ENCODE results near the gene IP6K1.
"Not testable (repeated sequence)": the region's sequence is repeated elsewhere in the genome, so short reads cannot be mapped to it uniquely, and the experiment has no call there.

The IP6K1 gene

DNA sequence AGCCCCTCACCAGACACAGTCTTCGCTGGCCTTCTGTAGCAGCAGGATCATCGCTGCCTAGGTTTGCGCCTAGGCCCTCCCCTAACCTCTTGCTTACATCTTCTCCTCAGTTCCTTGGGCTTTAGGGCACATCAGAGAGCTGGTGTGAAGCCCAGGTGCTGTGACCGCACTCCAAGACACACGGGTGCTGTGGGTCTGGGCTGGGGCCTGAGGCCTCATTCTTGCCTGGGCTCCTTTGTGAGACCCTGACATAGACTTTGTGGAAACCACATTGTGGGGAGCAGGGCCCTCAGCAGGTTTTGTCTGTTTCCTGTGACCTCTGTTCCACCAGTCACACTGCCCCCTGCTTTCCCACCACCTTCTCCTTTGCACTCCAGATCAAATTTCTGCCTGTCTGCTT, 74.9 kb downstream of the IP6K1 start:
- DNase-seq (ENCODE audit: low read depth), result no peak

DNA sequence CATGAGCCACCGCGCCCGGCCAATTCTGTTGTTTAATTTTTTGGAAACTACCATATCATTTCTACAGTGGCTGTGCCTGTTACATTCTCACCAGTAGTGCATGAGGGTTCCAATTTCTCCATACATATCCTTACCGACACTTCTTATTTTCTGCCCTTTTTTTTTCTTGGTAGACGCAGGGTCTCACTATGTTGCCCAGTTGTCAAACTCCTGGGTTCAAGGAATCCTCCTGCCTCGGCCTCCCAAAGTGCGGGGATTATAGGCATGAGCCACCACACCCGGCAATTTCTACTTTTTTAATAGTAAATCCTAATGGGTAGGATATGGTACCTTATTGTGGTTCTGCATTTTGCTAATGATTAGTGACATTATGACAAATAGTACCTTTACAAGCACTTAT, 76.5 kb downstream of the IP6K1 start:
- DNase-seq (ENCODE audit: low read depth), result no peak

DNA sequence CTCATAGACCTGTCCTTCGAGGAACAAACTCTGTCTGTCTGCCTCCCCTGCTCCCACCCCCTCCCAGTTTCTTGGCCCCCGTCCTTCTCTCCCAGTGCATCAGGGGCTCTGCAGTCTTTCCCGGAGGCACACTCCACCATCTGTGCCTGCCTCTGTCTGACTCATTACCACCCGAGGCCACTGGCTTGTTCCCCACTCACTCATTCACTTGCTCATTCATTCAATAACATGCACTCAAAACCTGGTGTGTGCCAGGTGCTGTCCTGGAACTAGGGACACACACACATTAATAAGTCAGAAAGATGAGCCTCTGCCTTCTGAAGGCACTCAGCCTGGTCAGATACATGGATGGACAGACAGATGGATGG, 79.2 kb downstream of the IP6K1 start:
- no peak for DNase-seq (ENCODE audit: low read depth)

DNA sequence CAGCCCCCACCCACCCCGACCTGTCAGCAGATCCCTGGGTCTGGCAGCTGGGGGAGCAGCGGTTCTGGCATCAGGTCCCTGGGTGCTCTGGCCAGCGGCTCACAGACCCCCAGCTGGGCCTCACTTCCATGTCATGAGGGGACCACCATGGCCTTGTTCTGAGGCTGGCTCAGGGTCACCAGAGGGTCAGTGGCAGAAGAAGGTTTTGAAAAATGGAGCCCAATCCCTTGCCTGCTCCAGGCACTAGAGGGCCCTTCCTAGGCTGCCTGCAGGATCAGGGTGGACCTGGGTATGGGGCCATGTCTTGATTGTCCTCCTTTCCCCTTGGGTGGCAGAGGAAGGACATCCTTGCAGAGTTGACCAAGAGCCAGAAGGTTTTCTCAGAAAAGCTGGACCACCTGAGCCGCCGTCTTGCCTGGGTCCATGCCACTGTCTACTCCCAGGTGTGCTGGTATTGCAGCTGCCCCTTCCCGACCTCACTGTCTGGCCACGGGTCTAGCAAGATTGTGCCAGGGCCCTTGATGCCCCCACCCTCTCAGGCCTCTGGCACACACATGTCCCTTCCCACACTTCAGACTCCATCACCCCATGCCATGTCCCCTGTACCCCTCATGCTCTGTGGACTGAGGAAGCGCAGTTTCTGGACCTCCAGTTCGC, 79.8 kb downstream of the IP6K1 start:
- DNase-seq (ENCODE audit: low read depth), result no peak

DNA sequence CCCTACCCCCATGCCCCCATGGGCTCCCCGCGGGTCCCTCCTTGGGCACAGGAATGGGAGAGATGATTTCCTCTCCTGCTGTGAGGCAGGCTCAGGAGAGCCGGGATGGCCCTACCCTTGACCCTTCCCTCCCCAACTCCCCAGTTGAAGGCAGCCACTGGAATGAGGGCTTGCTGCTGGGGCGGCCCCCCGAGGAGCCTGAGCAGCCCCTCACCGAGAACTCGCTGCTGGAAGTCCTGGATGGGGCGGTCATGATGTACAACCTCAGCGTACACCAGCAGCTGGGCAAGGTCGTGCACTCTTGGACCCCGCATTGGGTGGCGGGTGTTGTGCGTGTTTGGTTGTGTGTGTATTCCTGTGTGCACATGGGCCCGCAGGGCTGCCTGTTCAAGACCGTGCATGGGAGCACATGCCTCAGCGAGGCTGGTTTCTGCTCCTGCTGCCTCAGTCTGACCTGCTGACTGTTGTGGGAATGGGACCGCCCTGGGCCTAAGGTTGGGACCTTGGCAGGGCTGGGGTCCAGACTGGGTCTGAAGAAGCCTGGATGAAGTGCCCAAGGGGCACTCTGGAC, 80.9 kb downstream of the IP6K1 start:
- no peak for DNase-seq (ENCODE audit: low read depth)

DNA sequence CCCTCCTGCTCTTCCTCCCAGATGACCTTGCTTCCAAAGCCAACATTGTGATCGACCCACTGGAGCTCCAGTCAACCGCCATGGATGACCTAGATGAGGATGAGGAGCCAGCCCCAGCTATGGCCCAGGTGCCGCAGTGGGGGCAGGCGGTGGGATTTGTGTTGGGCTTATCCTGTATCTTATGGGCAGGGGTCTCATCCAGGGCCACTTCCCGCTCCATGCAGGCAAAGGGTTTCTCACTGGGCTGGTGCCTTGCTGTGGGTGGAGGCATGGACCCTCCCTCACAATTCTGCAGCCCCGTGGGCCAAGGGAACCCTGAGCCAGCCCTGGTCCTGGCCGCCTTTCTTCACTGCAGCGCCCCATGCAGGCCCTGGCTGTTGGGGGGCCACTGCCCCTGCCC, 81.7 kb downstream of the IP6K1 start:
- DNase-seq (ENCODE audit: low read depth), result no peak

DNA sequence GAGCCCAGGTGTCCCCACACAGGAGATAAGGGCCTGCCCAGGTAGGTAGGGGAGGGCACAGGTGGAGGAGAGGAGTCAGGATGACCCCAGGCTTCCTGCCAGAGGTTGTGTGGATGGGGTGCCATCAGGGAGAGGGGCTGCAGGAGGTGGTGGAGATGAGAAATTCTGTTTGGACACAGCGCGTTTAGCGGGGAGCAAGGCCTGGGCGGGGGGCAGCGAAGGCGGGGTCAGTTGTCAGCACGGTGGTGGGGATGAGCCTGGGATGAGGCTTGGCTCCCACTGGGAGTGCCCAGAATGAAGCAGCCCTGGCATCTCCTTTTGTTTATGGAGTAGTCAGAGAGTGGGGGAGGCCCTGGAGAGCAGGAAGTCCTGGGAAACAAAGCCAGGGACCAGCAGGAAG, 82.4 kb downstream of the IP6K1 start:
- no peak for DNase-seq (ENCODE audit: low read depth)

DNA sequence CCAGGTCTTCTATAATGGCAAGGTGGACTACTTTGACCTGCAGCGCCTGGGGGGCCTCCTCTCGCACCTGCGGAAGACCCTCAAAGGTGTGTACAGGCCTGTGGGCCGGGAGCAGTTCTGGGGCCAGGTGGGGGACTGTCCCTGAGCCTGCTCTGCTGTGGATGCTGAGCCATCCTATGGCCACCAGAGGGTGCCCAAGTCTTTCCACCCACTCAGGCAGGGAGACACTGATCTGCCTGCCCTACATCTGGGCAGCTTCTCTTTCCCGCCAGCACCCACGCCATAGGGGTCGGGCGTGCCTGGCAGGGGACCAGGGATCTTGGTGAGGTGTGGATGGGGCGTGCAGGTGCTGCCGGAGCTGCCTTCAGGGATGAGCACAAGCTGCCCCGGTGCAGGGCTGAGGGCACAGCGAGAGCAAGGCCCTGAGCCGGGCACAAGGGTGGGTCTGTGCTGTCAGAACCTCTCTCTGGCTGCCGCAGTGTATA, 82.9 kb downstream of the IP6K1 start:
- no peak for DNase-seq (ENCODE audit: low read depth)

DNA sequence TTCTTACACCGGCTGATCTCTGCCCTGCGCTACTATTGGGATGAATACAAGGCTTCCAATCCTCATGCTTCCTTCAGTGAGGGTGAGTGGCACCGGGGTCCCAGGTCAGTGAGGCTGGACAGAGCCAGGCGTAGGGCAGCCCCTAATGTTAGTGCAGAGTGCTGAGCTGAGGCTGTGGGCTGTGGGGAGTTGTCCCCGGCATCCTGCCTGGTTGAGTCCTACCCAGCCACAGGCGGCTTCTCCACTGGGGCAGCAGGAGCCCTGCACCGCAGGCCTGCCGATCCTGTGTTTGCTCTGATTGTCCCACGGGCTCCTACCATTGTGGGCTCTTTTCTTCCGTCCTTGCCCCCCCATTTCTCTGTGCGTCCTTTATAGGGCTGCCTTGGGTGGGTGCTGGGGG, 83.7 kb downstream of the IP6K1 start:
- DNase-seq (ENCODE audit: low read depth), result no peak

DNA sequence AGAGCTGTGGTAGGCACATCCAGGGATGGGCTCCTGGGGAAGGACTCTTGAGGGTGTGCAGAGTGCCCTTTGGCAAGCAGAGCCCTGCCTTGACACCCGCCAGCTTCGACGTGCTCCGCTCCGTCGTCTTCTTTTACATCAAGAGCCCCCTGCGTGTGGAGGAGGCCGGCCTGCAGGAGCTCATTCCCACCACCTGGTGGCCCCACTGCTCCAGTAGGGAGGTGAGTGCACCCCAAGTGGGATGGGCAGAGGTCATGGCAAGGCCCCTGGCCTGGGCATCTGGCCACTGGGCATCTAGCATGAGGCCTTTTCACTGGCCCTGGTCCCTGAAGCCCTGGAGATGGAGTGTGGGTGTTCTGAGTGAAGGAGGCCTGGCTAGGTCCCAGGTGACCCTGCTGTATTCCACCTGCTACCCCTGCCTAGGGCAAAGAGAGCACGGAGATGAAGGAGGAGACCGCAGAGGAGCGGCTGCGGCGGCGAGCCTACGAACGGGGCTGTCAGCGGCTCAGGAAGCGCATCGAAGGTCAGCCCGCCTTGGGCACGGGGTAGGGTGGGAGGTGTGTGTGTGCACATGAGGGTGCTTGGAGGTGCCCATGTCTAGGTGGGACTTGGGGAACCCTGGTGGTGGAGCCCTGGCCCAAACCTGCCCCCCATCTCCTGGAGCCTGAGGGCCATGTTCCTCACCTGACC, 84.8 kb downstream of the IP6K1 start:
- DNase-seq (ENCODE audit: low read depth), result no peak

DNA sequence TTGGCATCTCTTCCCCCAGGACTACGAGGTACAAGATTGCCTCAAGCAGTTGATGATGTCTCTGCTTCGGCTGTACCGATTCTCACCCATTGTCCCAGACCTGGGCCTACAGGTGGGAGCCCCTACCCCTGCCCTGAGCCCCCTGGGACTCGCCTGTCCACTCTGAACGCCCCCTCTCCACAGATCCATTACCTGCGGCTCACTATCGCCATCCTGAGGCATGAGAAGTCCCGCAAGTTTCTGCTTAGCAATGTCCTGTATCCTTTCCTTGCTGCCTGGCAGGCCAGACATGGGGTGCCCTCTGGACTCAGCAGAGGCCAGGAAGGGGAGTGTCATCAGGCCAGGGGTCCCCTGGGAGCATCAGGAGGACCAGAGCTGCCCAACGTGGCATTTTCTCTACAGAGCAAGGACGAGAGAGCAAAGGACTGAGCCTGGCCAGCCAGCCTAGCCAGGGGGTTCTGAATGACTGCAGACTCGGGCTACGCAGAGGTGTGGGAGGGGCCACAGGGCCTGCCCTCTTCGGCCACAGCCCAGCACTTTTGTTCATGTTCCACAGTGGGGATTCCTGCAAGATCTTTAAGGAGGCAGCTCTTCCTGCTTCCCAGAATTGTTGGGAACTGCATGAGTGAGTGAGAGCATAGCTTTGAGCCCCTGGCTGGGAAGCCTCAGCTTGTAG, 85.8 kb downstream of the IP6K1 start:
- no peak for DNase-seq (ENCODE audit: low read depth)

DNA sequence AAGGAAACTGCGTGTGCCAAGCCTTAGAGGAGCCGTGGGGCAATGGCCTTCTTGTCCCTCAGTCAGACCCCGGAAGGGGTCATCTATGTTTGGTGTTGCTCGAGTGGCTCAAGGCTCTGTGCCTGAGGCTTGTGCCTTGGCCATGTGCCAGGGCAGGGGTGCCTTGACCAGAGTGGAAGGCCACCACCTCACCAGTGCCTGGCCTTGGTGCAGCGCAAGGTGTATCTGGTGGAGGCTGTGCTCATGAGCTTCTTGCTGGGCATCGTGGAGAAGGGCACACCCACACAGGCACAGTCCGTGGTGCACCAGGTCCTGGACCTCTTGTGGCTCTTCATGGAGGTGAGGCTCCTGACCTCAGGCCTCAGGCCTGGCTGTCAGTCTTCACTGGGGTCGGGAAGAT, 86.3 kb downstream of the IP6K1 start:
- no peak for DNase-seq (ENCODE audit: low read depth)

DNA sequence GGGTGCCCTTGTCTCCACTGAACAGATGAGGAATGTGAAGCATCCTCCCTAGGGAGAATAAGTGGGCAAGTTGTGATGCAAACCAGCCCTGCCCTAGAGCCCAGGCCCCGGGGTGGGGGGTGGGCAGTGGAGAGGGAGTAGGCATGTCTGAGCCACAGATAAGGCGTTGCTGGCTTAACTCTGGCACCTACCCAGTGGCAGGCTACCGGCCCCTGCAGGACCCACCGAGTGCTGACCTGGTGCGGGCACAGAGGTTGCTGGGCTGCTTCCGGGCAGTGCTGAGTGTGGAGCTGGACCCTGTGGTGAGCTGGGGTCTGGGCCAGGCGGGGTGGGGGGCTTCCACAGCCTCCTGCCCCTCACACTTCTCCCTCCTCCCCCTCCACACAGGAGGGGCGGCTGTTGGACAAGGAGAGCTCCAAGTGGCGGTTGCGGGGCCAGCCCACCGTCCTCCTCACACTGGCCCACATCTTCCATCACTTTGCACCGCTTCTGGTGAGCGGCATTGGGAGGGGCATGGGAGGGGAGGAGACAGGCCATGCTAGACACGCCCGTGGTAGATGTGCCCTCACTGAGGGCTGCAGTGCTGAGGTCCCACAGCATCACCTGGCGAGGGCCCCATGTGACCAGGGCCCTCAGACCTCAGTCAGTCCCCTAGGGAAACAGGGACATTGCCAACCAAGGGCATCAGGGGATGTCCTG, 86.9 kb downstream of the IP6K1 start:
- no peak for DNase-seq (ENCODE audit: low read depth)

DNA sequence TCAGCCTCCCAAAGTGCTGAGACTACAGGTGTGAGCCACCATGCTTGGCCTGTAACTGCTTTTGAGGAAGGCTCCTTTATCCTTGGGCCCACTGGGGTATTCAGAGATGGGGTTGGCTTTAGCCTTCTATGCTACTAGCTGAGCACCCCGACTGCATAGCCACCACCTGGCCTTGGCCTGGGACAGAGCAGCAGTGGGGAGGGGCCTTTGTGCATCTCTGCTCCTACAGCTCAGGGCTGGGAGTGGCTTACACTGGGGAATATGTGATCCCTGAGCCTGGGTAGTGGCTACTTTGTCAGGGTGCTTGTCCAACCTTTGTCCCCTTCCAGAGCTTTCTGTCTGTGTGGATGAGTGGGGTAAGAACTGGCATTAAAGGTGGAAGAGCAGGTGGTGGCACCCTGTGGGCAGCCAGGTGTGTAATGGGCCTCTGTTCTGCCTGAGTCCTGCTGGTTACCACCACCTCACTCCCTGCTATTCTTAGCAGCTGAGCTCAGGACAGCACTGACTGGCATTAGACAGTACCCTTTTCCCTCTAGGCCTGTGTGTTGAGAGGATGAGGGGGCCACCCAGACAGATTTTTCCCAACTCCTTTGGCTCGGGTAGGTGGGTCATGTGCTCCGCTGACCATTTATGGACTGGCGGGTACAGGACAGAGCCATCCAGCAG, 90.9 kb downstream of the IP6K1 start:
- not testable (repeated sequence) for DNase-seq (ENCODE audit: low read depth)

DNA sequence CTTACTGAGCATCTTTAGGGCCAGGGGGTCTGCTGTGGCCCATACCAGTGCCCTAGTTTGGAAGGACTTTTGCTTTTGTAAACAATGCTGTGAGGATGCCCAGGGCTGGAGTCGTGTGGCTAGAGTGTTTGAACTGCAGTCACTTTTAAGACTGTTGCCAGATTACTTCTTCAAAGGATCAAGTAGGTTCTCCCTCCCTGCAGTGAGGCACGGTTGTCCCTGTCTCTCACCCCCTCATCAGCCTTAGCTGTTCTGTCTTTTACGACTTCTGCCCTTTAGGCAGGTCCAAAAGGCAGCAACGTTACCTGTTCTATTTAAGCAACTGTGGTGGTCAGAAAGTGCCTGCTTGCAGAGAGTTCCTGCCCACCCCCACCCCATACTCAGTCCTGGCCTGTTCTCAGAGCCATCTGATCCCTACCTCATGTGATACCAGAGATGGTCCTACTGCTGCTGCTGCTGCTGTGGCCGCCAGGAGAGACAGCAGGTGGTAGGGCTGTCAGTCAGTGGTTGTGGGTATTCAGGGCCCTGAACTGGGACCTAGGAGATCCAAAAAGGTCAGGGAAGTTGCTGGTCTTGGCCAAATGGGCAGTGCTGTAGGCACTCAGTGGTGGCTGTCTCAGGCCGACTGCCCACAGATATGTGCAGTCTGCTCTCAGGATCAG, 91.8 kb downstream of the IP6K1 start:
- DNase-seq (ENCODE audit: low read depth), result not testable (repeated sequence)

DNA sequence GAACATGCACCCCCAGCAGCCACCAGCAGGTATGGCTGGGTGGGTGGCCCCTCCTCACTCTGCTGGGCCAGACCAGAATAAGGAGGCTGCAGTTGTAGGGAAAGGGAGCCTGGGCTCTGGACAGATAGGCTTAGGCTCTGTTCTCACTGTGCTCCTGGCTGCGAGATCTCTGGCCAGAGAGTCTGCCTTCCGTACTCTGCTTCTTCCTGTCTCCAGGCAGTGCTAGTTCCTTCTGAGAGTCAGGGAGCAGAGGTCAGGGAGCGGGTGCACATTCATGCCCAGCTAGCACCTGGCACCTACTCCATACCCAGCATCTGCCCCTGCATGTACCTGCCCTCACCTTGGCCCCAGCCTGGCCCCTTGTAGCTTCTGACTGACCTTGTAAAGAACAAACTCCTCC, 94.9 kb downstream of the IP6K1 start:
- DNase-seq (ENCODE audit: low read depth), result not testable (repeated sequence)

DNA sequence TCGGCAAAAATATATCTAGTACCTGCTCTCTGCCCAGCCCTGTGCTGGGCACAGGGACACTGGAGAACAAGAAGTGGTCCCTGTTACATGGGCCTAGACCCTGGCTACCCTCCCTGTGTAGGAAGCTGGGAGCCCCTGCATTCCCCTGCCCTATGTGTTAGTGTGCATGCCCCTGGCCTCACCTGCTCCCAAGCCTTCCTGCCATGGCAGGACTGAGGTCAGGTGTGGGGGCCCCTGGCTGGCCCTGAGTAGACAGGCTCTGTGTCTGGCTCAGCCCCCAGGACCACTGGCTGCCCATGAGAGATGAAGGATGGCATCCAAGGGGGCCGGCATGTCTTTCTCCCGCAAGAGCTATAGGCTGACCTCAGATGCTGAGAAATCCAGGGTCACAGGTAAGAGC, 95.5 kb downstream of the IP6K1 start:
- DNase-seq (ENCODE audit: low read depth), result not testable (repeated sequence)

DNA sequence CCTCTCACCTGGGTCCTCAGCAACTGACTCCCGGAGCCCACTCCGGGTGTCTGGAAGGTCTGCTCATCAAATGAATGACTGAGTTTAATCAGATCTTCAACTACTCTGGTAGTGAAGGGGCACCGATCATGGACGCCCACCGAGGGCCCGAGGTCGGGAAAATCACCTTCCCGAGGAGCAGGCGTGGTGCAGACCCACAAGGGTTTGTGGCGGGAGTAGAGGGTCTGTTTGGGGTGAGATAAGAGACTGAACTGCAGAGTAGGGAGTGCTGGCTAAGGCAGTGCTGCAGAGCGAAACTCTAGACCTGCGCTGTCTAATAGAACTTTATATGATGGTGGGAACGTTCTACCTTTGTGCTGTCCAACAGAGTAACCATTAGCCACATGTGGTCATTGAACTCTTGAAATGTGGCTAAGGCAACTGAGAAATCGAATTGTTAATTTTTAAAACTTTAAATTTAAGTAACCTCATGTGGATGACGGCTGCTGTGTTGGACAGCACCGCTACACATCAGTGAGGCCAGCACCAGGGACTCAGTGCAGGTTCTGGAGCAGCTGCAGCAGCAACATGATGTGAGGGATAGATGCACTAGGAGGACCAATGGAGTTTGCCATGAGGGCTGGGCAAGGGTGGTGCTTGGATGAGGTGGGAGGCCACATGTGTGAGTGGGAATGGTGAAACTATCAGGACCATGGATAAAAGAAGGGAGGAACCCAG, 96.3 kb downstream of the IP6K1 start:
- not testable (repeated sequence) for DNase-seq (ENCODE audit: low read depth)

DNA sequence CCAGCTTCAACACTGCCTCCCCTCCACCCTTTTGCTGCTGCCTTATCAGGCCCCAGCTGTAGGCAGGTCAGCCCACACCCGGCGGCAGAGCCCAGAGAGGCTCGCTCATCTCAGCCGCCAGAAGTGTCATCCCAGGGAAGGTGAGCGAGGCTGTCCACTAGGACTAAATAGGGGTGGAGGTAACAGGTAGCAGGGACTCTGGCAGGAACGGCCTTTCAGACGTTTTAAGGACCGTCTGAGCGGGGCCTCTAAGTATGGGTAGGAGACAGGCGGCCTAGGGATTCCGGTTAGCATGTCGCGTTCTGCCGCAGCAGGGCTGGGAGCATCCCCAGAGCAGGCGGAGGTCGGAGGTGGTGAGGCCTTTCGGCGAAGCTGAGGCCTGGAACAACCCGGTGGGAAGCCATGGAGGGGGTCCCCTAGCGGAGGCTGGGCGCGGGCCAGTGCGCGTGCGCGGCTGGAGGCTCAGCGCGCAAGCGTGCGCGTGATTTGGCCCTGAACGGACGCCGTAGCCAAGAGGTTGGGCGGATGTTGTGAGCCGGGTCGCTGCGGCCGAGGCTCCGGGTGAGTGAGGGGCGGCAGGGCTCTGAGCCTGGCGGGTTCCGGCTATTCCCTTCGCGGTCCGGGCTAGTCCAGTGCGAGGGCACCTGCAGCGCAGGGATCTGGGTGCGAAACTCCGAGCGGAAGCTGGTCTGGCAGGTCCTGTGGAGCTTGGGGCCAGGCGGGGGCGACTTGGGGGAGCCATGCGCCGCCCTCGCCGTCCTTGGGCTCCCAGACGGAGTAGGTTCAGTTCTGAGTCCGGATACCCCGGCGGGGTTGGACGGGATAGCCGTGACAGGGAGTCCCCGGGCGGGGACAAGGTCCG, 97.1 kb downstream of the IP6K1 start, which contains the start of the genes MST1 and RNF123:
Gene MST1 (minus strand): TSS at position 429 of the 862 bp plus-strand sequence. CDS start 783 bp downstream, outside the sequence.
Gene RNF123 (plus strand): TSS at position 512 of the 862 bp plus-strand sequence. CDS start 1,609 bp downstream, outside the sequence.
- DNase-seq (ENCODE audit: low read depth), result peak; percentile 70
